ENCODE measurements around the gene SNORC. TPM values are rescaled to one million over a fixed set of nuclear protein-coding genes. Genes with fewer than 3 reads are reported as not detected.

The SNORC gene
- total and polyA plus RNA-seq, 9 of the 15 experiments (the other 6 are each of a cell fraction or from before 2014, with no cell fraction given), result 0.14 to 2.5 (median 0.72) TPM; not detected in 2

GRCh38 chr2:232878855-232879617 is 9.0 kb downstream of the SNORC start:
- 34% methylated on average over 10 of the region's 20 CpGs for WGBS (ENCODE audit: insufficient coverage, low coverage, missing lambda C conversion rate)
- ChIA-PET CTCF (ENCODE audit: low intra/inter-chr PET ratio) (no interaction called here), POLR2A (interaction anchor here (0.6 kb wide), 1 partner anchor 12 kb away, joined by 3 read pairs; no protein-coding TSS in a partner anchor)
- no peaks in the 10 kb centered on the region for H3K36me3 ChIP-seq (ENCODE audit: control insufficient read depth, insufficient read depth, low read length)
- FAIRE-seq (no peak), DNase-seq (ENCODE audit: extremely low read depth in 1 of 4, low spot score in 3 of 4) (no peak), ATAC-seq (no peak)
- in situ Hi-C loops (cut with MboI) (no loop called here), intact Hi-C loops (cut with micrococcal nuclease) (no loop called here)
- H3K4me1 ChIP-seq (replicated peaks in 1 of 2; ENCODE audit: control insufficient read depth in 2 of 2, insufficient read depth in 2 of 2, low read length in 2 of 2), result peaks cover under 1 to 10% of the 10 kb centered on the region in 2 experiments; a peak in 3 of 5 replicates
- H3K27ac ChIP-seq (ENCODE audit: extremely low read depth, low read depth, low read length), result no peak overlapping the region
- no peaks in the 10 kb centered on the region for H3K9me1 ChIP-seq (ENCODE audit: control insufficient read depth, insufficient read depth, low read length)
- no peak overlapping the region for H3K9ac ChIP-seq (ENCODE audit: insufficient read depth in 1 of 2, low read depth in 2 of 2, low read length in 2 of 2)
- TF ChIP-seq USF2 (CRISPR knock-in tag; IDR thresholded peaks at IDR 0.05) (no peak), RAD21 (CRISPR knock-in tag; conservative IDR thresholded peaks at IDR 0.05 in 1 of 2, IDR thresholded peaks at IDR 0.05 in 1 of 2) (no peak), BDP1 (IDR thresholded peaks at IDR 0.05; ENCODE audit: insufficient read depth, insufficient read length) (no peak), OTX1 (CRISPR knock-in tag; IDR thresholded peaks at IDR 0.05) (no peak), SAFB2 (IDR thresholded peaks at IDR 0.05; ENCODE audit: borderline replicate concordance, low read depth, low read length, severe bottlenecking) (no peak), VEZF1 (CRISPR knock-in tag; IDR thresholded peaks at IDR 0.05) (no peak), ERF (CRISPR knock-in tag; IDR thresholded peaks at IDR 0.05) (no peak), ZNF778 (CRISPR knock-in tag; IDR thresholded peaks at IDR 0.05) (no peak), SNRNP70 (optimal IDR thresholded peaks at IDR 0.05; ENCODE audit: low read depth, low read length) (no peak), CBFA2T3 (IDR thresholded peaks at IDR 0.05) (no peak), TAF7 (tag; IDR thresholded peaks at IDR 0.05) (no peak), ZKSCAN3 (CRISPR knock-in tag; IDR thresholded peaks at IDR 0.05) (no peak), NFATC3 (IDR thresholded peaks at IDR 0.05) (no peak), POLR2AphosphoS2 (IDR thresholded peaks at IDR 0.05; ENCODE audit: low read length) (no peak), ESRRB (CRISPR knock-in tag; IDR thresholded peaks at IDR 0.05; ENCODE audit: borderline replicate concordance) (no peak), ZHX1 (conservative IDR thresholded peaks at IDR 0.05; ENCODE audit: low read length) (no peak), FIP1L1 (IDR thresholded peaks at IDR 0.05; ENCODE audit: low read depth, low read length, poor library complexity, severe bottlenecking) (no peak)
- H4K20me1 ChIP-seq (replicated peaks; ENCODE audit: control insufficient read depth, insufficient read depth, low read length), result no peaks in the 10 kb centered on the region; the same call in 1 of the 2 replicates
- H3K4me2 ChIP-seq (ENCODE audit: insufficient read depth, low read length), result no peak overlapping the region
- H3K27me3 ChIP-seq (ENCODE audit: control insufficient read depth in 2 of 2, insufficient read depth in 2 of 2, low read length in 2 of 2), result peaks cover 8 to 24% of the 10 kb centered on the region in 2 experiments; a peak in 4 of 5 replicates
- BruUV-seq (replicated peaks), result no TSS peak
- H2AFZ ChIP-seq (ENCODE audit: low read depth, low read length), result no peak overlapping the region
- no peak overlapping the region for H3K4me3 ChIP-seq
- H3K79me2 ChIP-seq (ENCODE audit: control insufficient read depth, insufficient read depth, low read length), result no peaks in the 10 kb centered on the region
- H3K9me3 ChIP-seq (replicated peaks; ENCODE audit: control insufficient read depth, insufficient read depth, low read depth, low read length), result no peaks in the 10 kb centered on the region
